ACC112 (cell line): ENCODE results near the gene ZBP1.

Experiments used
- H2AFZ ChIP-seq: fragments of 200-600 bp; sonication (generic); one replicate; pipeline ENCODE4 v1.6.0; 2017; ENCODE audit warnings: antibody characterized with exemption, low read length; ENCODE audit not compliant: unreplicated experiment
- H3K27ac ChIP-seq: fragments of 200-600 bp; sonication (generic); 2 replicates; pipeline ENCODE4 v1.5.1; 2014; ENCODE audit warnings: low read depth, mild to moderate bottlenecking, antibody characterized with exemption, low read length, moderate library complexity
- H3K27me3 ChIP-seq: fragments of 200-600 bp; sonication (generic); 2 replicates; pipeline ENCODE4 v1.6.1; 2014; ENCODE audit warnings: mild to moderate bottlenecking, antibody characterized with exemption, low read length, moderate library complexity, mixed read lengths; ENCODE audit not compliant: insufficient read depth
- H3K36me3 ChIP-seq: fragments of 200-600 bp; sonication (generic); 2 replicates; pipeline ENCODE4 v1.6.1; 2016; ENCODE audit warnings: mild to moderate bottlenecking, antibody characterized with exemption, low read length, moderate library complexity, mixed read lengths; ENCODE audit not compliant: insufficient read depth
- H3K4me1 ChIP-seq: fragments of 200-600 bp; sonication (generic); one replicate; pipeline ENCODE4 v1.6.1; 2016; ENCODE audit warnings: low read length, mixed read lengths; ENCODE audit not compliant: insufficient read depth, unreplicated experiment, control insufficient read depth
- H3K4me3 ChIP-seq: fragments of 200-600 bp; sonication (generic); 2 replicates; pipeline ENCODE4 v1.5.1; 2014; ENCODE audit warnings: mild to moderate bottlenecking, low read depth, low read length
- H3K79me2 ChIP-seq: fragments of 200-600 bp; sonication (generic); one replicate; pipeline ENCODE4 v1.6.0; 2016; ENCODE audit warnings: low read length; ENCODE audit not compliant: control insufficient read depth, unreplicated experiment, insufficient read depth

Gene ZBP1

GRCh38 chr20:57651881-57652605 is 31.8 kb upstream of the ZBP1 start:
- no peaks in the 10 kb centered on the region for H3K79me2 ChIP-seq
- H3K4me3 ChIP-seq, result no peak overlapping the region
- no peak overlapping the region for H3K27ac ChIP-seq
- no peaks in the 10 kb centered on the region for H3K36me3 ChIP-seq
- no peak overlapping the region for H2AFZ ChIP-seq
- no peaks in the 10 kb centered on the region for H3K27me3 ChIP-seq
- no peaks in the 10 kb centered on the region for H3K4me1 ChIP-seq

- H3K4me3 ChIP-seq, result no peak overlapping the region
- H3K27ac ChIP-seq, result no peak overlapping the region
- no peaks in the 10 kb centered on the region for H3K79me2 ChIP-seq
- no peak overlapping the region for H2AFZ ChIP-seq
- no peaks in the 10 kb centered on the region for H3K36me3 ChIP-seq
- H3K4me1 ChIP-seq, result no peaks in the 10 kb centered on the region
- H3K27me3 ChIP-seq, result no peaks in the 10 kb centered on the region
These were observed 30.7 kb upstream of the ZBP1 start for GRCh38 chr20:57650756-57651483.

DNA sequence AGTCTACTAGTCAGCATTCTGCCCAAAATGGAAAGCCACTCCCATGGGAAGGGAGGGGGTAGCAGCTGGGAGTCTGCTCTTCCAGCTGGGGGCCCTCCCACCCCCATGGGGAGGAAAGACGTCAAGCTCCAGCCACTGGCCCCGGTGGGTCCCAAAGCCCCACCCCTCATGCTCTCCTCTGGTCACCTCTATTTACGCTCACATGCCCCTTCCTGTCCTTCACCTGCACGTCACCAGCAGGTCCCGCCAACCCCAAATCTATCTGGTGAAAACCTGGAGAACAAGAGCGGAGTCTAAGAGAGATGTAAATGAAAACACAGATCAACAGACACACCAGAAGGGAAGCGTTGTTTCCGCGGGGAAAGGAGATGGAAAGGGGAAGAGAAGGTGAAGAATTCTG is 30.0 kb upstream of the ZBP1 start:
- Histone ChIP-seq H3K27ac (no peak overlapping the region), H3K27me3 (no peaks in the 10 kb centered on the region), H3K4me1 (no peaks in the 10 kb centered on the region), H2AFZ (no peak overlapping the region), H3K4me3 (no peak overlapping the region), H3K79me2 (no peaks in the 10 kb centered on the region), H3K36me3 (no peaks in the 10 kb centered on the region)

GRCh38 chr20:57649617-57650015 is 29.4 kb upstream of the ZBP1 start:
- Histone ChIP-seq H3K79me2 (no peaks in the 10 kb centered on the region), H3K36me3 (no peaks in the 10 kb centered on the region), H3K4me1 (no peaks in the 10 kb centered on the region), H2AFZ (no peak overlapping the region), H3K4me3 (no peak overlapping the region), H3K27ac (no peak overlapping the region), H3K27me3 (peaks cover 3% of the 10 kb centered on the region; the same call in 1 of the 2 replicates)

DNA sequence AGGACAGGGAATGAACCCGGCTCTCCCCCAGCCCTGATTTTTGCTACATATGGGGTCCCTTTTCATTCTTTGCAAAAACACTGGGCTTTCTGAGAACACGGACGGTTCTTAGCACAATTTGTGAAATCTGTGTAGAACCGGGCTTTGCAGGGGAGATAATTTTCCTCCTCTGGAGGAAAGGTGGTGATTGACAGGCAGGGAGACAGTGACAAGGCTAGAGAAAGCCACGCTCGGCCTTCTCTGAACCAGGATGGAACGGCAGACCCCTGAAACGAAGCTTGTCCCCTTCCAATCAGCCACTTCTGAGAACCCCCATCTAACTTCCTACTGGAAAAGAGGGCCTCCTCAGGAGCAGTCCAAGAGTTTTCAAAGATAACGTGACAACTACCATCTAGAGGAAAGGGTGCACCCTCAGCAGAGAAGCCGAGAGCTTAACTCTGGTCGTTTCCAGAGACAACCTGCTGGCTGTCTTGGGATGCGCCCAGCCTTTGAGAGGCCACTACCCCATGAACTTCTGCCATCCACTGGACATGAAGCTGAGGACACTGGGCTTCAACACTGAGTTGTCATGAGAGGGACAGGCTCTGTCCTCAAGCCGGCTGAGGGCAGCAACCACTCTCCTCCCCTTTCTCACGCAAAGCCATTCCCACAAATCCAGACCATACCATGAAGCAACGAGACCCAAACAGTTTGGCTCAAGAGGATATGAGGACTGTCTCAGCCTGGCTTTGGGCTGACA is 28.8 kb upstream of the ZBP1 start:
- H3K27ac ChIP-seq, result no peak overlapping the region
- peaks cover 5% of the 10 kb centered on the region; the same call in 1 of the 2 replicates for H3K27me3 ChIP-seq
- H3K79me2 ChIP-seq, result no peaks in the 10 kb centered on the region
- H3K4me1 ChIP-seq, result no peaks in the 10 kb centered on the region
- H3K4me3 ChIP-seq, result no peak overlapping the region
- no peak overlapping the region for H2AFZ ChIP-seq
- no peaks in the 10 kb centered on the region for H3K36me3 ChIP-seq

GRCh38 chr20:57647933-57648785 is 27.9 kb upstream of the ZBP1 start:
- H2AFZ ChIP-seq, result no peak overlapping the region
- no peaks in the 10 kb centered on the region for H3K79me2 ChIP-seq
- H3K27ac ChIP-seq, result no peak overlapping the region
- no peaks in the 10 kb centered on the region for H3K4me1 ChIP-seq
- no peak overlapping the region for H3K4me3 ChIP-seq
- no peaks in the 10 kb centered on the region for H3K36me3 ChIP-seq
- peaks cover 12% of the 10 kb centered on the region; the same call in 1 of the 2 replicates for H3K27me3 ChIP-seq

DNA sequence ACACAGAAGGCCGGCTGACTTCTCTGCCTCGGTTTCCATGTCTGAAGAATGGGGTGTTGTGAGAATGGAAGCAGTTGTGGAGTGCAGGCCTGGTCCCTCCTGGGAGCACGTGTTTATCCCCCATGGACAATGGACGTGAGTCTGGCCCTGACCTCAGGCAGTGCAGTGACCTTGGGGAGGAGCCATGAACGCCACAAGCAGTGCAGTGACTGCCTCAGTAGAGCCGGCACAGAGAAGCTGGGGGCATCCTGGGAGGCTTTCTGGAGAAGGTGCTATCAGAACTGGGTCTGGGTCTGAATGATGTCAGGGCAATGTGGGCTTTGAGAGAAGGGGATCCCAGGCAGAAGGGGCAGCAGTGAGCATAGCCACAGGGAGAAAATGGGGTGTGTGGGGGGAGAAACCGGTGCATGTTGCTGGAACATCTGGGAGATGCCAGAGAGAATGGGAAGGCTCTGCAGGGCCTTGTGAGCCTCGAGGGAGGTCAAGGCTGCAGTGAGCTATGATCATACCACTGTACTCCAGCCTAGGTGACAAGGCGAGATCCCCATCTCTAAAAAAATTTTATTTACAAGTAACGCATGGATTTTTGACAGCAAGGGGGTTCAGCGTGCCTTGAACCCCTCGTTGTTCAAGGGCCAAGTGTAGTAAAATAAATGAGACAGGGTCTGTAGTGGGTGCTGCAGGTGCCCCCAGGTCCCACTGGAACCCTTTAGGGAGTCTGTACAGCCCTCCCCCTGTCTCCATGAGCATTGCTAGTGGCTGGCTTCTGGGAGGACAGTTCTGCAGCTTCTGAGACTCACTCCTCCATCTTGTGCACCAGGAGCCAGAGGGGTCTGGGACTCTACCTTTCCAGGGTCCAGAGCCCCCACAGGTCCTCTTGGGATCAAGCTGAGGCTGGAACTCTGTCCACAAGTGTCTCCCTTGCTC is 27.0 kb upstream of the ZBP1 start:
- no peaks in the 10 kb centered on the region for H3K4me1 ChIP-seq

GRCh38 chr20:57638895-57639236 is 18.6 kb upstream of the ZBP1 start:
- peaks cover 72% of the 10 kb centered on the region for H3K27me3 ChIP-seq
- no peaks in the 10 kb centered on the region for H3K4me1 ChIP-seq
- H3K27ac ChIP-seq, result no peak overlapping the region
- H3K79me2 ChIP-seq, result no peaks in the 10 kb centered on the region
- H2AFZ ChIP-seq, result no peak overlapping the region
- no peaks in the 10 kb centered on the region for H3K36me3 ChIP-seq
- H3K4me3 ChIP-seq, result no peak overlapping the region

More for the DNA sequence above, 27.0 kb upstream of the ZBP1 start:
- H3K4me3 ChIP-seq, result no peak overlapping the region
- peaks cover 21% of the 10 kb centered on the region for H3K27me3 ChIP-seq
- H3K36me3 ChIP-seq, result no peaks in the 10 kb centered on the region
- no peak overlapping the region for H2AFZ ChIP-seq
- H3K27ac ChIP-seq, result no peak overlapping the region
- no peaks in the 10 kb centered on the region for H3K79me2 ChIP-seq

GRCh38 chr20:57638173-57638894 is 18.1 kb upstream of the ZBP1 start:
- Histone ChIP-seq H3K27me3 (peaks cover 70% of the 10 kb centered on the region), H3K27ac (no peak overlapping the region), H2AFZ (no peak overlapping the region), H3K4me3 (no peak overlapping the region), H3K4me1 (no peaks in the 10 kb centered on the region), H3K36me3 (no peaks in the 10 kb centered on the region), H3K79me2 (no peaks in the 10 kb centered on the region)
